Measurements from ENCODE around the gene CRB2. TPM values are rescaled to one million over a fixed set of nuclear protein-coding genes. Genes with fewer than 3 reads are reported as not detected.

CRB2 gene
- total and polyA plus RNA-seq, 3 donors from 2014 or later, result 0.63 to 3.4 (median 0.68) TPM

GRCh38 chr9:123318961-123319421 is 37.0 kb upstream of the CRB2 start:
- Histone ChIP-seq H3K36me3 (ENCODE audit: low read depth, missing control alignments) (no peaks in the 10 kb centered on the region), H3K4me1 (no peaks in the 10 kb centered on the region), H3K27ac (no peak overlapping the region), H3K27me3 (no peaks in the 10 kb centered on the region), H3K9me3 (no peaks in the 10 kb centered on the region), H3K4me3 (no peak overlapping the region)
- intact Hi-C loops (cut with DNase I; ENCODE audit: low total_unique reads), result no loop called here
- no peak for DNase-seq
- TF ChIP-seq CTCF (IDR thresholded peaks at IDR 0.05) (no peak), POLR2A (IDR thresholded peaks at IDR 0.05) (no peak)
- WGBS, 2 donors, result 69 to 72% methylated on average over 7 of the region's 7 CpGs

- Histone ChIP-seq H3K36me3 (ENCODE audit: low read depth, missing control alignments) (no peaks in the 10 kb centered on the region), H3K9me3 (no peaks in the 10 kb centered on the region), H3K4me3 (no peak overlapping the region), H3K4me1 (no peaks in the 10 kb centered on the region), H3K27me3 (no peaks in the 10 kb centered on the region), H3K27ac (no peak overlapping the region)
- no peak for DNase-seq
- WGBS, 2 donors, result 87 to 88% methylated on average over 10 to 14 of the region's 14 CpGs
- TF ChIP-seq CTCF (IDR thresholded peaks at IDR 0.05) (no peak), POLR2A (IDR thresholded peaks at IDR 0.05) (no peak)
- intact Hi-C loops (cut with DNase I; ENCODE audit: low total_unique reads), result no loop called here
These were observed 36.3 kb upstream of the CRB2 start for GRCh38 chr9:123319541-123320339.

GRCh38 chr9:123320814-123321213 is 35.2 kb upstream of the CRB2 start:
- 89 to 91% methylated on average over 5 of the region's 5 CpGs for WGBS, 2 donors
- intact Hi-C loops (cut with DNase I; ENCODE audit: low total_unique reads), result no loop called here
- TF ChIP-seq POLR2A (IDR thresholded peaks at IDR 0.05) (no peak), CTCF (IDR thresholded peaks at IDR 0.05) (no peak)
- no peak overlapping the region for H3K4me3 ChIP-seq
- no peak for DNase-seq
- no peaks in the 10 kb centered on the region for H3K4me1 ChIP-seq
- no peaks in the 10 kb centered on the region for H3K27me3 ChIP-seq
- no peaks in the 10 kb centered on the region for H3K9me3 ChIP-seq
- no peak overlapping the region for H3K27ac ChIP-seq
- H3K36me3 ChIP-seq (ENCODE audit: low read depth, missing control alignments), result no peaks in the 10 kb centered on the region

- Histone ChIP-seq H3K27me3 (no peaks in the 10 kb centered on the region), H3K4me3 (no peak overlapping the region), H3K9me3 (no peaks in the 10 kb centered on the region), H3K4me1 (no peaks in the 10 kb centered on the region), H3K36me3 (ENCODE audit: low read depth, missing control alignments) (no peaks in the 10 kb centered on the region), H3K27ac (no peak overlapping the region)
- WGBS, 2 donors, result 88 to 93% methylated on average over 7 of the region's 7 CpGs
- TF ChIP-seq POLR2A (IDR thresholded peaks at IDR 0.05) (no peak), CTCF (IDR thresholded peaks at IDR 0.05) (no peak)
- intact Hi-C loops (cut with DNase I; ENCODE audit: low total_unique reads), result no loop called here
- no peak for DNase-seq
These were observed 34.3 kb upstream of the CRB2 start for GRCh38 chr9:123321616-123322272.
